ENCODE data around the gene MEP1A.

- TF ChIP-seq CTCF (IDR thresholded peaks at IDR 0.05): no peak
- TF ChIP-seq POLR2A (IDR thresholded peaks at IDR 0.05): no peak
Measured at GRCh38 chr6:46789434-46790354, 3.5 kb upstream of the MEP1A start.

Measured in right lobe of liver (tissue), 4 donors.